ENCODE data around the gene TIMP2. TPM values are rescaled to one million over a fixed set of nuclear protein-coding genes. Genes with fewer than 3 reads are reported as not detected.

TIMP2 gene
- total RNA-seq, 1 donor from 2014 or later: 1,096 TPM

- H3K9me3 Mint-ChIP-seq (ENCODE audit: unreplicated experiment): no peaks in the 10 kb centered on the region
- peaks cover 20% of the 10 kb centered on the region for H3K36me3 Mint-ChIP-seq (ENCODE audit: unreplicated experiment)
- H3K4me1 Mint-ChIP-seq (ENCODE audit: unreplicated experiment): peaks cover 33% of the 10 kb centered on the region
- H3K27ac Mint-ChIP-seq (ENCODE audit: unreplicated experiment): peak overlapping the region; percentile 81
- no peaks in the 10 kb centered on the region for H3K27me3 Mint-ChIP-seq (ENCODE audit: unreplicated experiment)
- DNase-seq (ENCODE audit: extremely low spot score, unreplicated experiment): no peak
- TF ChIP-seq CTCF (IDR thresholded peaks at IDR 0.05): no peak
- peak overlapping the region; percentile 83 for H3K4me3 Mint-ChIP-seq (ENCODE audit: unreplicated experiment)
Measured at GRCh38 chr17:78839235-78839761, 85.9 kb downstream of the TIMP2 start.

GRCh38 chr17:78838574-78839005 lies 86.6 kb downstream of the TIMP2 start:
- Mint-ChIP-seq H3K27ac (ENCODE audit: unreplicated experiment) (peak overlapping the region; percentile 81), H3K4me1 (ENCODE audit: unreplicated experiment) (peaks cover 30% of the 10 kb centered on the region), H3K9me3 (ENCODE audit: unreplicated experiment) (no peaks in the 10 kb centered on the region), H3K36me3 (ENCODE audit: unreplicated experiment) (peaks cover 22% of the 10 kb centered on the region), H3K4me3 (ENCODE audit: unreplicated experiment) (peak overlapping the region; percentile 83), H3K27me3 (ENCODE audit: unreplicated experiment) (no peaks in the 10 kb centered on the region)
- no peak for TF ChIP-seq CTCF (IDR thresholded peaks at IDR 0.05)
- DNase-seq (ENCODE audit: extremely low spot score, unreplicated experiment): no peak

GRCh38 chr17:78836420-78837021 lies 88.7 kb downstream of the TIMP2 start:
- Mint-ChIP-seq H3K9me3 (ENCODE audit: unreplicated experiment) (no peaks in the 10 kb centered on the region), H3K4me3 (ENCODE audit: unreplicated experiment) (no peak overlapping the region), H3K36me3 (ENCODE audit: unreplicated experiment) (peaks cover 40% of the 10 kb centered on the region), H3K27ac (ENCODE audit: unreplicated experiment) (no peak overlapping the region), H3K4me1 (ENCODE audit: unreplicated experiment) (peaks cover 24% of the 10 kb centered on the region), H3K27me3 (ENCODE audit: unreplicated experiment) (no peaks in the 10 kb centered on the region)
- no peak for TF ChIP-seq CTCF (IDR thresholded peaks at IDR 0.05)
- no peak for DNase-seq (ENCODE audit: extremely low spot score, unreplicated experiment)

GRCh38 chr17:78834571-78834970 lies 90.6 kb downstream of the TIMP2 start:
- peaks cover 17% of the 10 kb centered on the region for H3K4me1 Mint-ChIP-seq (ENCODE audit: unreplicated experiment)
- H3K27me3 Mint-ChIP-seq (ENCODE audit: unreplicated experiment): no peaks in the 10 kb centered on the region
- H3K4me3 Mint-ChIP-seq (ENCODE audit: unreplicated experiment): no peak overlapping the region
- no peak overlapping the region for H3K27ac Mint-ChIP-seq (ENCODE audit: unreplicated experiment)
- DNase-seq (ENCODE audit: extremely low spot score, unreplicated experiment): no peak
- no peak for TF ChIP-seq CTCF (IDR thresholded peaks at IDR 0.05)
- no peaks in the 10 kb centered on the region for H3K9me3 Mint-ChIP-seq (ENCODE audit: unreplicated experiment)
- peaks cover 51% of the 10 kb centered on the region for H3K36me3 Mint-ChIP-seq (ENCODE audit: unreplicated experiment)

- no peak for TF ChIP-seq CTCF (IDR thresholded peaks at IDR 0.05)
- Mint-ChIP-seq H3K27me3 (ENCODE audit: unreplicated experiment) (no peaks in the 10 kb centered on the region), H3K9me3 (ENCODE audit: unreplicated experiment) (no peaks in the 10 kb centered on the region), H3K36me3 (ENCODE audit: unreplicated experiment) (peaks cover 61% of the 10 kb centered on the region), H3K27ac (ENCODE audit: unreplicated experiment) (no peak overlapping the region), H3K4me1 (ENCODE audit: unreplicated experiment) (peaks cover 2% of the 10 kb centered on the region), H3K4me3 (ENCODE audit: unreplicated experiment) (no peak overlapping the region)
- no peak for DNase-seq (ENCODE audit: extremely low spot score, unreplicated experiment)
Measured at GRCh38 chr17:78832541-78832810, 92.7 kb downstream of the TIMP2 start.
